ENCODE measurements around the gene FMN2.

The FMN2 gene

GRCh38 chr1:240522122-240522822, 430.6 kb downstream of the FMN2 start:
- Histone ChIP-seq H3K9me3 (ENCODE audit: control insufficient read depth, insufficient read depth, low read depth, low read length) (no peaks in the 10 kb centered on the region), H3K4me1 (ENCODE audit: control insufficient read depth, insufficient read depth, low read length) (peaks cover 27% of the 10 kb centered on the region), H3K4me3 (ENCODE audit: low read depth, low read length) (no peak overlapping the region), H3K36me3 (ENCODE audit: control insufficient read depth in 2 of 2, insufficient read depth in 1 of 2, low read length in 2 of 2) (no peaks in the 10 kb centered on the region), H3K27ac (ENCODE audit: extremely low read depth, low read depth, low read length) (no peak overlapping the region)
- TF ChIP-seq ZNF664 (tag by site-specific recombination; IDR thresholded peaks at IDR 0.05): 0 out of 2 replicates have a peak, but pooled peaks have one; percentile 13
- peak; percentile 74; the same call in 1 of the 2 replicates for TF ChIP-seq MZF1 (tag by site-specific recombination; IDR thresholded peaks at IDR 0.05; ENCODE audit: borderline replicate concordance)
- TF ChIP-seq GFI1B (tag by site-specific recombination; IDR thresholded peaks at IDR 0.05): 0 out of 2 replicates have a peak, but pooled peaks have one; percentile 2
- peak; percentile 52; the same call in 1 of the 2 replicates for TF ChIP-seq PRDM6 (tag by site-specific recombination; IDR thresholded peaks at IDR 0.05)
- TF ChIP-seq ZBTB7A (tag by site-specific recombination; IDR thresholded peaks at IDR 0.05; ENCODE audit: low read depth): no peak
- ChIA-PET POLR2A (no interaction called here), CTCF (interaction anchor here (0.6 to 1.0 kb wide), 5 partner anchors 18 to 1417 kb away, joined by 3 to 5 read pairs (median 3); no protein-coding TSS in a partner anchor)

- no peak for TF ChIP-seq ZNF16 (tag by site-specific recombination; IDR thresholded peaks at IDR 0.05; ENCODE audit: low read depth)
- no peak for TF ChIP-seq MYNN (tag by site-specific recombination; IDR thresholded peaks at IDR 0.05; ENCODE audit: borderline replicate concordance)
- TF ChIP-seq ZNF239 (tag by site-specific recombination; IDR thresholded peaks at IDR 0.05): no peak
- TF ChIP-seq ZNF658 (tag by site-specific recombination; IDR thresholded peaks at IDR 0.05): no peak
- peak; percentile 39; the same call in 1 of the 2 replicates for TF ChIP-seq TCF7L2 (IDR thresholded peaks at IDR 0.05; ENCODE audit: borderline replicate concordance, low read depth, low read length)
- TF ChIP-seq ZNF18 (tag by site-specific recombination; IDR thresholded peaks at IDR 0.05): 0 out of 2 replicates have a peak, but pooled peaks have one; percentile 38
- TF ChIP-seq ZNF544 (tag by site-specific recombination; IDR thresholded peaks at IDR 0.05): no peak
- TF ChIP-seq FEZF1 (tag by site-specific recombination; IDR thresholded peaks at IDR 0.05): peak; percentile 62
- TF ChIP-seq PBX3 (CRISPR knock-in tag; IDR thresholded peaks at IDR 0.05): no peak
- no peak for TF ChIP-seq GLIS1 (tag by site-specific recombination; IDR thresholded peaks at IDR 0.05)
- TF ChIP-seq PRDM6 (tag by site-specific recombination; IDR thresholded peaks at IDR 0.05): peak; percentile 69
- no peak for TF ChIP-seq ZNF221 (tag by site-specific recombination; IDR thresholded peaks at IDR 0.05; ENCODE audit: borderline replicate concordance)
- TF ChIP-seq ZBTB20 (tag by site-specific recombination; IDR thresholded peaks at IDR 0.05): 0 out of 2 replicates have a peak, but pooled peaks have one; percentile 39
- TF ChIP-seq OSR2 (tag by site-specific recombination; IDR thresholded peaks at IDR 0.05): peak; percentile 50
- no peak; the same call in 1 of the 2 replicates for TF ChIP-seq ZNF843 (tag by site-specific recombination; IDR thresholded peaks at IDR 0.05)
- TF ChIP-seq ZNF549 (tag by site-specific recombination; IDR thresholded peaks at IDR 0.05): 0 out of 2 replicates have a peak, but pooled peaks have one; percentile 36
- no peak for TF ChIP-seq ZNF311 (tag by site-specific recombination; IDR thresholded peaks at IDR 0.05; ENCODE audit: borderline replicate concordance)
- TF ChIP-seq ZSCAN5A (tag by site-specific recombination; IDR thresholded peaks at IDR 0.05): no peak
- TF ChIP-seq ATF2 (tag by site-specific recombination; IDR thresholded peaks at IDR 0.05; ENCODE audit: low read depth): 0 out of 2 replicates have a peak, but pooled peaks have one; percentile 24
- Histone ChIP-seq H3K27ac (ENCODE audit: extremely low read depth, low read depth, low read length) (peak overlapping the region; percentile 19; the same call in 1 of the 2 replicates), H3K4me1 (ENCODE audit: control insufficient read depth, insufficient read depth, low read length) (peaks cover 35% of the 10 kb centered on the region), H3K9me3 (ENCODE audit: control insufficient read depth, insufficient read depth, low read depth, low read length) (no peaks in the 10 kb centered on the region), H3K36me3 (ENCODE audit: control insufficient read depth in 2 of 2, insufficient read depth in 1 of 2, low read length in 2 of 2) (no peaks in the 10 kb centered on the region), H3K4me3 (ENCODE audit: low read depth, low read length) (no peak overlapping the region)
- ChIA-PET CTCF (interaction anchor here (0.6 to 1.2 kb wide), 3 partner anchors 70 to 350 kb away, joined by 3 to 7 read pairs (median 5); no protein-coding TSS in a partner anchor), POLR2A (no interaction called here)
These were observed 432.8 kb downstream of the FMN2 start for GRCh38 chr1:240524356-240525069.
